K562 (cell line): ENCODE data around the gene MVD. TPM values are rescaled to one million over a fixed set of nuclear protein-coding genes. Genes with fewer than 3 reads are reported as not detected.
A peak's percentile ranks its signal among the peaks of the same experiment; 100 is the strongest.

Source experiments
- AFF1 ChIP-seq, 2 experiments: fragments of 450-650 bp; IDR thresholded peaks; 2 replicates each; pipeline ENCODE4 v1.6.1; 2018; ENCODE audit warnings: mild to moderate bottlenecking in 2 of 2, low read depth in 1 of 2; ENCODE audit not compliant: partially characterized antibody in 2 of 2
- EP300 ChIP-seq: IDR thresholded peaks from 2 replicates; pipeline ENCODE4 v1.6.1; 2012; ENCODE audit warnings: low read length, improper control_type of control experiment
- FOS ChIP-seq: IDR thresholded peaks from 3 replicates; pipeline ENCODE4 v1.6.1; 2011; ENCODE audit not compliant: insufficient read length; ENCODE audit errors: extremely low read depth
- GATAD2A ChIP-seq: fragments of 450-650 bp; IDR thresholded peaks from 2 replicates; pipeline ENCODE4 v1.6.1; 2017
- HOMEZ ChIP-seq: fragments of 250-450 bp; sonication (Bioruptor Pico); IDR thresholded peaks from 2 replicates; pipeline ENCODE4 v1.4.0; 2020; ENCODE audit warnings: mild to moderate bottlenecking, moderate library complexity
- MAFF ChIP-seq: IDR thresholded peaks from 2 replicates; pipeline ENCODE4 v1.6.1; 2012; ENCODE audit warnings: low read length, improper control_type of control experiment
- NELFE ChIP-seq: IDR thresholded peaks from 2 replicates; pipeline ENCODE4 v1.6.1; 2011; ENCODE audit warnings: mild to moderate bottlenecking; ENCODE audit not compliant: insufficient read depth, insufficient read length
- NR2F6 ChIP-seq: fragments of 450-650 bp; formaldehyde crosslinking; IDR thresholded peaks from 2 replicates; pipeline ENCODE4 v1.4.0; 2020; ENCODE audit warnings: mild to moderate bottlenecking
- PRPF4 ChIP-seq: fragments of 200-400 bp; formaldehyde crosslinking; IDR thresholded peaks from one replicate; pipeline ENCODE4 v1.6.1; 2017; ENCODE audit warnings: low read length, low read depth, mild to moderate bottlenecking; ENCODE audit not compliant: insufficient read depth, poor library complexity, severe bottlenecking
- STAT5A ChIP-seq: IDR thresholded peaks from 2 replicates; pipeline ENCODE4 v1.6.1; 2012; ENCODE audit warnings: low read length, inconsistent platforms, borderline replicate concordance
- YY1 ChIP-seq, 3 experiments: IDR thresholded peaks; 2 replicates each; pipeline ENCODE4 v1.6.1; 2011; ENCODE audit warnings: low read length in 2 of 3, mild to moderate bottlenecking in 2 of 3, moderate library complexity in 2 of 3, borderline replicate concordance in 1 of 3, control low read depth in 1 of 3, low read depth in 1 of 3; ENCODE audit not compliant: insufficient read depth in 3 of 3, insufficient replicate concordance in 2 of 3, control insufficient read depth in 1 of 3, insufficient read length in 1 of 3; ENCODE audit errors: extremely low read depth in 1 of 3
- ZBTB17 ChIP-seq: fragments of 450-650 bp; formaldehyde crosslinking; IDR thresholded peaks from 2 replicates; pipeline ENCODE4 v1.4.0; 2020; ENCODE audit warnings: mild to moderate bottlenecking
- ZBTB9 ChIP-seq: fragments of 450-650 bp; formaldehyde crosslinking; IDR thresholded peaks from 2 replicates; pipeline ENCODE4 v1.4.0; 2020; ENCODE audit warnings: mild to moderate bottlenecking, moderate library complexity
- ZKSCAN1 ChIP-seq: fragments of 150-350 bp; IDR thresholded peaks from 2 replicates; pipeline ENCODE4 v1.6.1; 2016; ENCODE audit warnings: low read depth, low read length
- ZNF140 ChIP-seq: fragments of 250-450 bp; sonication (Bioruptor Pico); IDR thresholded peaks from 2 replicates; pipeline ENCODE4 v1.8.0; 2021; ENCODE audit warnings: moderate library complexity, mild to moderate bottlenecking, inconsistent platforms
- ZNF165 ChIP-seq: fragments of 250-450 bp; sonication (Bioruptor Pico); IDR thresholded peaks from 2 replicates; pipeline ENCODE4 v1.4.0; 2020; ENCODE audit warnings: borderline replicate concordance
- polyA plus RNA-seq, 8 experiments: library from polyadenylated mRNA; depleted of rRNA in 4 of 8; stranded (reverse) in 5 of 8; unstranded in 3 of 8; fragments of >200 nt; fragmentation: Nextera tagmentation in 2 of 8; fragmentation: Illumina TruSeq in 1 of 8; extraction: Ambion mirVana in 2 of 8; extraction: Trizol in 1 of 8; gene quantifications; 2 replicates each; pipeline versions ENCODE4 v1.2.1 to v1.2.3, GENCODE V29; 2011 to 2014; ENCODE audit warnings: inconsistent platforms in 1 of 8, missing spikeins in 1 of 8
- total RNA-seq, 7 experiments: library from RNA; depleted of rRNA in 6 of 7; stranded (reverse); fragments of >200 nt in 6 of 7; fragmentation: Illumina TruSeq in 2 of 7; extraction: Trizol in 2 of 7; gene quantifications; 2 replicates each; pipeline versions ENCODE4 v1.2.1 to v1.2.3, GENCODE V29; 2011 to 2021; ENCODE audit warnings: low replicate concordance in 1 of 7

The MVD gene
- total and polyA plus RNA-seq, 9 of the 15 experiments (the other 6 are each of a cell fraction or from before 2014, with no cell fraction given): 12.2 to 141 (median 45.3) TPM

GRCh38 chr16:88706229-88706964, 43.5 kb upstream of the MVD start, which contains the start of the genes CTU2 and RNF166 (continued):
- TF ChIP-seq AFF1 (IDR thresholded peaks at IDR 0.05; ENCODE audit: low read depth in 1 of 2, partially characterized antibody in 2 of 2) (no peak), HOMEZ (CRISPR knock-in tag) (peak; percentile 85; the same call in 1 of the 2 replicates), STAT5A (no peak; the same call in 1 of the 2 replicates), MAFF (no peak), PRPF4 (peak; percentile 49), FOS (no peak), YY1 (IDR thresholded peaks at IDR 0.05; ENCODE audit: borderline replicate concordance in 1 of 3, control insufficient read depth in 1 of 3, extremely low read depth in 1 of 3, insufficient read depth in 3 of 3, insufficient read length in 1 of 3, insufficient replicate concordance in 2 of 3, low read depth in 1 of 3, low read length in 2 of 3) (peak; percentile 26 to 76 (median 70)), ZNF140 (no peak), ZKSCAN1 (peak; percentile 94), ZNF165 (0 out of 2 replicates have a peak, but pooled peaks have one; percentile 75), ZBTB17 (CRISPR knock-in tag) (peak; percentile 66), NR2F6 (no peak), GATAD2A (no peak), NELFE (no peak), EP300 (peak; percentile 48), ZBTB9 (CRISPR knock-in tag) (peak; percentile 82)
